Right ventricle myocardium inferior (tissue), 1 donor: ENCODE results near the gene FGD6. TPM values are rescaled to one million over a fixed set of nuclear protein-coding genes. Genes with fewer than 3 reads are reported as not detected.
A peak's percentile ranks its signal among the peaks of the same experiment; 100 is the strongest.

Experiments used
- ATAC-seq: fragments of 200-7000 bp; cut with Tn5 transposase; one replicate; pipeline ENCODE4 v1.9.1; 2020; ENCODE audit warnings: mild to moderate bottlenecking, moderate library complexity
- DNase-seq: peaks from one replicate; pipeline ENCODE4 v3.0.0; 2021; ENCODE audit errors: missing footprints
- intact Hi-C: fragments of 100-400 bp; cut with DNase I; formaldehyde crosslinking; loops from one replicate; pipeline ENCODE4 v1.11.0; 2022
- total RNA-seq: library from RNA; stranded (reverse); fragmentation: NEBNext Ultra II Directional; extraction: Animal tissue kit (Norgen Biotek cat#: 25700); gene quantifications from one replicate; pipeline ENCODE4 v1.2.1, GENCODE V29; 2021
- donor health status: DM: no; HTN: yes; CAD: no; lungs with severe emphysema.

FGD6 gene
- total RNA-seq, 1 donor from 2014 or later: 22.2 TPM

GRCh38 chr12:95193139-95193538, 24.1 kb downstream of the FGD6 start:
- ATAC-seq (no peak), DNase-seq (no peak)
- intact Hi-C loops: no loop called here

GRCh38 chr12:95192271-95192670, 25.0 kb downstream of the FGD6 start:
- DNase-seq (no peak), ATAC-seq (no peak)
- intact Hi-C loops: no loop called here

GRCh38 chr12:95191060-95191696, 26.1 kb downstream of the FGD6 start:
- intact Hi-C loops: no loop called here
- DNase-seq (no peak), ATAC-seq (no peak)

- intact Hi-C loops: no loop called here
- ATAC-seq: no peak
These were observed 29.3 kb downstream of the FGD6 start for GRCh38 chr12:95187865-95188415.

GRCh38 chr12:95185854-95186253, 31.4 kb downstream of the FGD6 start:
- DNase-seq: no peak
- no peak for ATAC-seq
- intact Hi-C loops: no loop called here

More at GRCh38 chr12:95187865-95188415, 29.3 kb downstream of the FGD6 start:
- DNase-seq: no peak

- ATAC-seq (no peak), DNase-seq (no peak)
- intact Hi-C loops: no loop called here
These were observed 32.2 kb downstream of the FGD6 start for GRCh38 chr12:95185072-95185471.

- ATAC-seq (no peak), DNase-seq (no peak)
- intact Hi-C loops: no loop called here
These were observed 33.1 kb downstream of the FGD6 start for GRCh38 chr12:95184121-95184520.

GRCh38 chr12:95182868-95183415, 34.3 kb downstream of the FGD6 start:
- intact Hi-C loops: no loop called here
- DNase-seq (no peak), ATAC-seq (no peak)

- intact Hi-C loops: no loop called here
- no peak for ATAC-seq
These were observed 36.2 kb downstream of the FGD6 start for GRCh38 chr12:95181103-95181502.

GRCh38 chr12:95179011-95179410, 38.3 kb downstream of the FGD6 start:
- intact Hi-C loops: no loop called here

More at GRCh38 chr12:95181103-95181502, 36.2 kb downstream of the FGD6 start:
- DNase-seq: no peak

GRCh38 chr12:95178136-95178535, 39.1 kb downstream of the FGD6 start:
- no peak for ATAC-seq
- no peak for DNase-seq
- intact Hi-C loops: no loop called here

More at GRCh38 chr12:95179011-95179410, 38.3 kb downstream of the FGD6 start:
- ATAC-seq (no peak), DNase-seq (no peak)

- intact Hi-C loops: no loop called here
- ATAC-seq (no peak), DNase-seq (no peak)
These were observed 40.0 kb downstream of the FGD6 start for GRCh38 chr12:95177201-95177768.

GRCh38 chr12:95173392-95174251, 43.6 kb downstream of the FGD6 start:
- DNase-seq (peak; percentile 70), ATAC-seq (peak; percentile 88)
- intact Hi-C loops: no loop called here

- no peak for ATAC-seq
These were observed 47.9 kb downstream of the FGD6 start for GRCh38 chr12:95169368-95169767.

GRCh38 chr12:95168746-95169145, 48.5 kb downstream of the FGD6 start:
- intact Hi-C loops: no loop called here
- no peak for DNase-seq
- no peak for ATAC-seq

More at GRCh38 chr12:95169368-95169767, 47.9 kb downstream of the FGD6 start:
- no peak for DNase-seq
- intact Hi-C loops: no loop called here

- intact Hi-C loops: no loop called here
- DNase-seq: no peak
- no peak for ATAC-seq
These were observed 52.6 kb downstream of the FGD6 start for GRCh38 chr12:95164656-95165055.

- DNase-seq: no peak
- peak; percentile 81 for ATAC-seq
- intact Hi-C loops: loop anchor here (5.0 kb wide), 1 partner anchor 58 kb away; the partner anchor contains the start of genes FGD6 and VEZT
These were observed 58.3 kb downstream of the FGD6 start for GRCh38 chr12:95158919-95159318.

- intact Hi-C loops: no loop called here
- ATAC-seq (no peak), DNase-seq (no peak)
These were observed 65.4 kb downstream of the FGD6 start for GRCh38 chr12:95151821-95152220.

GRCh38 chr12:95151406-95151805, 65.9 kb downstream of the FGD6 start:
- ATAC-seq (no peak), DNase-seq (no peak)

More at GRCh38 chr12:95151406-95151805, 65.9 kb downstream of the FGD6 start:
- intact Hi-C loops: no loop called here
